CD4-positive, CD25-positive, alpha-beta regulatory T cell (primary cell): ENCODE results near the gene P2RX2. TPM values are rescaled to one million over a fixed set of nuclear protein-coding genes. Genes with fewer than 3 reads are reported as not detected.
A peak's percentile ranks its signal among the peaks of the same experiment; 100 is the strongest.

ENCODE experiments used
- ATAC-seq, 2 donors: fragments of 150-1000 bp; cut with Tn5 transposase; one replicate each; pipeline ENCODE4 v1.10.0; 2021; ENCODE audit warnings: low read depth in 2 of 2, moderate number of reproducible peaks in 2 of 2, moderate library complexity in 1 of 2
- DNase-seq, 3 donors: peaks; one replicate each; pipeline versions ENCODE4 v3.0.0 to v3.0.0-alpha.2; 2012 to 2022; ENCODE audit warnings: mixed read lengths in 1 of 3
- H3K27ac ChIP-seq: one replicate; pipeline ENCODE4 v1.7.0; 2013; ENCODE audit warnings: mild to moderate bottlenecking, low read length; ENCODE audit not compliant: insufficient read depth, poor library complexity, severe bottlenecking
- H3K27me3 ChIP-seq: one replicate; pipeline ENCODE4 v1.7.0; 2013; ENCODE audit warnings: low read length; ENCODE audit not compliant: control insufficient read depth, insufficient read depth
- H3K36me3 ChIP-seq: one replicate; pipeline ENCODE4 v1.7.0; 2013; ENCODE audit warnings: mild to moderate bottlenecking, low read length, moderate library complexity; ENCODE audit not compliant: control insufficient read depth, insufficient read depth
- H3K4me1 ChIP-seq: 2 replicates; pipeline ENCODE4 v1.7.0; 2013; ENCODE audit warnings: mild to moderate bottlenecking, low read length; ENCODE audit not compliant: insufficient read depth, control insufficient read depth, poor library complexity, severe bottlenecking
- H3K4me3 ChIP-seq: one replicate; pipeline ENCODE4 v1.7.0; 2013; ENCODE audit warnings: low read depth, mild to moderate bottlenecking, low read length, moderate library complexity
- H3K9me3 ChIP-seq, 2 experiments: 1 replicate in 1 of 2; 2 replicates in 1 of 2; pipeline ENCODE4 v1.7.0; 2013; ENCODE audit warnings: low read length in 2 of 2, mild to moderate bottlenecking in 1 of 2, moderate library complexity in 1 of 2; ENCODE audit not compliant: control insufficient read depth in 2 of 2
- H3K27ac Mint-ChIP-seq, 3 donors: one replicate each; pipeline ENCODE4 v1.8.0; 2020 to 2022; ENCODE audit warnings: mild to moderate bottlenecking in 3 of 3, mixed read lengths in 3 of 3, moderate library complexity in 2 of 3
- H3K27me3 Mint-ChIP-seq: one replicate; pipeline ENCODE4 v1.8.0; 2022; ENCODE audit warnings: mild to moderate bottlenecking, mixed read lengths
- H3K36me3 Mint-ChIP-seq: one replicate; pipeline ENCODE4 v1.8.0; 2020; ENCODE audit warnings: mixed read lengths
- H3K4me1 Mint-ChIP-seq, 4 donors: one replicate each; pipeline ENCODE4 v1.8.0; 2020 to 2022; ENCODE audit warnings: mixed read lengths in 4 of 4, mild to moderate bottlenecking in 1 of 4
- H3K4me3 Mint-ChIP-seq, 4 donors: one replicate each; pipeline ENCODE4 v1.8.0; 2020 to 2022; ENCODE audit warnings: mild to moderate bottlenecking in 4 of 4, mixed read lengths in 4 of 4, moderate library complexity in 3 of 4
- H3K9me3 Mint-ChIP-seq, 7 donors: one replicate each; pipeline ENCODE4 v1.8.0; 2020 to 2022; ENCODE audit warnings: mixed read lengths in 7 of 7, mild to moderate bottlenecking in 3 of 7, moderate library complexity in 2 of 7
- polyA plus RNA-seq, 4 donors: library from polyadenylated mRNA; unstranded; fragments of 300-500 nt; fragmentation: Illumina TruSeq; gene quantifications; one replicate each; pipeline ENCODE4 v1.2.3, GENCODE V29; 2021
- total RNA-seq: library from RNA; stranded (reverse); gene quantifications from one replicate; pipeline ENCODE4 v1.2.3, GENCODE V29; 2022

Gene P2RX2
- total and polyA plus RNA-seq, 5 donors from 2014 or later: not detected

- H3K36me3 Mint-ChIP-seq: peaks cover 6% of the 10 kb centered on the region
These were observed 973 bp downstream of the P2RX2 start for GRCh38 chr12:132619386-132620112.

GRCh38 chr12:132620113-132620898, 1.7 kb downstream of the P2RX2 start:
- Mint-ChIP-seq H3K4me3 (no peak overlapping the region), H3K36me3 (peaks cover 9% of the 10 kb centered on the region)

More at GRCh38 chr12:132619386-132620112, 973 bp downstream of the P2RX2 start:
- Mint-ChIP-seq H3K27ac (no peak overlapping the region), H3K4me1 (peaks cover 0 to 15% (median 7%) of the 10 kb centered on the region in 4 donors), H3K27me3 (peaks cover 31% of the 10 kb centered on the region), H3K4me3 (no peak overlapping the region), H3K9me3 (peaks cover 0 to 12% (median 0%) of the 10 kb centered on the region in 7 donors)
- ATAC-seq (no peak), DNase-seq (no peak)
- H3K27me3 ChIP-seq: peaks cover 18% of the 10 kb centered on the region
- H3K4me1 ChIP-seq: no peaks in the 10 kb centered on the region
- H3K27ac ChIP-seq: no peak overlapping the region
- no peaks in the 10 kb centered on the region for H3K36me3 ChIP-seq
- H3K9me3 ChIP-seq: peaks cover 13 to 21% of the 10 kb centered on the region in 2 experiments
- H3K4me3 ChIP-seq: no peak overlapping the region

GRCh38 chr12:132620899-132621656, 2.5 kb downstream of the P2RX2 start:
- Histone ChIP-seq H3K27ac (no peak overlapping the region), H3K27me3 (peaks cover 12% of the 10 kb centered on the region), H3K9me3 (peaks cover 9 to 17% of the 10 kb centered on the region in 2 experiments), H3K4me3 (no peak overlapping the region), H3K36me3 (peaks cover 5% of the 10 kb centered on the region), H3K4me1 (no peaks in the 10 kb centered on the region)
- DNase-seq: no peak
- H3K36me3 Mint-ChIP-seq: peaks cover 10% of the 10 kb centered on the region
- ATAC-seq: no peak
- H3K27ac Mint-ChIP-seq: no peak overlapping the region
- H3K4me3 Mint-ChIP-seq: no peak overlapping the region
- peaks cover 21% of the 10 kb centered on the region for H3K27me3 Mint-ChIP-seq
- peaks cover 0 to 13% (median 5%) of the 10 kb centered on the region in 4 donors for H3K4me1 Mint-ChIP-seq
- H3K9me3 Mint-ChIP-seq: peaks cover 0 to 7% (median 0%) of the 10 kb centered on the region in 7 donors

More at GRCh38 chr12:132620113-132620898, 1.7 kb downstream of the P2RX2 start:
- Histone ChIP-seq H3K36me3 (peaks cover 1% of the 10 kb centered on the region), H3K27ac (no peak overlapping the region), H3K9me3 (peaks cover 13 to 21% of the 10 kb centered on the region in 2 experiments), H3K4me1 (no peaks in the 10 kb centered on the region), H3K27me3 (peaks cover 18% of the 10 kb centered on the region), H3K4me3 (no peak overlapping the region)
- Mint-ChIP-seq H3K9me3 (peaks cover 0 to 7% (median 0%) of the 10 kb centered on the region in 7 donors), H3K4me1 (peaks cover 0 to 12% (median 5%) of the 10 kb centered on the region in 4 donors), H3K27ac (no peak overlapping the region), H3K27me3 (peaks cover 27% of the 10 kb centered on the region)
- DNase-seq (no peak), ATAC-seq (no peak)

- H3K27ac Mint-ChIP-seq: no peak overlapping the region
- H3K4me1 ChIP-seq: no peaks in the 10 kb centered on the region
- H3K4me3 Mint-ChIP-seq: no peak overlapping the region
- H3K9me3 Mint-ChIP-seq: peaks cover 0 to 6% (median 0%) of the 10 kb centered on the region in 7 donors
- H3K27ac ChIP-seq: no peak overlapping the region
- DNase-seq (no peak), ATAC-seq (no peak)
- peaks cover 10% of the 10 kb centered on the region for H3K36me3 Mint-ChIP-seq
- H3K36me3 ChIP-seq: peaks cover 5% of the 10 kb centered on the region
- H3K9me3 ChIP-seq: peaks cover 7 to 10% of the 10 kb centered on the region in 2 experiments
- H3K27me3 ChIP-seq: peaks cover 8% of the 10 kb centered on the region
- H3K4me3 ChIP-seq: no peak overlapping the region
- peaks cover 0 to 13% (median 5%) of the 10 kb centered on the region in 4 donors for H3K4me1 Mint-ChIP-seq
- H3K27me3 Mint-ChIP-seq: peaks cover 19% of the 10 kb centered on the region
These were observed 3.3 kb downstream of the P2RX2 start for GRCh38 chr12:132621657-132622435.

- DNase-seq: peak in 1 of 3 donors; percentile 33
- H3K27me3 ChIP-seq: peaks cover 4% of the 10 kb centered on the region
- peaks cover 3 to 4% of the 10 kb centered on the region in 2 experiments for H3K9me3 ChIP-seq
- ATAC-seq: peak in 1 of 2 donors; percentile 47
- Mint-ChIP-seq H3K27ac (peak overlapping the region in 1 of 3 donors; percentile 32), H3K36me3 (peaks cover 10% of the 10 kb centered on the region), H3K4me1 (peaks cover 0 to 12% (median 3%) of the 10 kb centered on the region in 4 donors), H3K4me3 (no peak overlapping the region), H3K9me3 (peaks cover 0 to 6% (median 0%) of the 10 kb centered on the region in 7 donors), H3K27me3 (peaks cover 12% of the 10 kb centered on the region)
- H3K27ac ChIP-seq: no peak overlapping the region
- no peak overlapping the region for H3K4me3 ChIP-seq
- peaks cover 5% of the 10 kb centered on the region for H3K36me3 ChIP-seq
- H3K4me1 ChIP-seq: no peaks in the 10 kb centered on the region
These were observed 4.0 kb downstream of the P2RX2 start for GRCh38 chr12:132622437-132623071.

- Histone ChIP-seq H3K4me3 (no peak overlapping the region), H3K27ac (no peak overlapping the region), H3K4me1 (no peaks in the 10 kb centered on the region), H3K9me3 (no peaks in the 10 kb centered on the region), H3K36me3 (peaks cover 5% of the 10 kb centered on the region), H3K27me3 (no peaks in the 10 kb centered on the region)
- H3K27ac Mint-ChIP-seq: peak overlapping the region in 1 of 3 donors; percentile 32
- H3K36me3 Mint-ChIP-seq: peaks cover 7% of the 10 kb centered on the region
- DNase-seq (no peak), ATAC-seq (no peak)
- no peak overlapping the region for H3K4me3 Mint-ChIP-seq
- peaks cover 5% of the 10 kb centered on the region for H3K27me3 Mint-ChIP-seq
- H3K9me3 Mint-ChIP-seq: peaks cover 0 to 2% (median 0%) of the 10 kb centered on the region in 7 donors
- peaks cover 0 to 6% (median 0%) of the 10 kb centered on the region in 4 donors for H3K4me1 Mint-ChIP-seq
These were observed 4.7 kb downstream of the P2RX2 start for GRCh38 chr12:132623072-132623869.
